Stimulated activated CD4-positive, alpha-beta T cell treated with anti-CD3 and anti-CD28 coated beads, Interleukin-15, amount 100 ng/mL, for 1 hour (primary cell): ENCODE results near the gene TAB3.

Experiments used
- DNase-seq, 2 donors: peaks; one replicate each; pipeline ENCODE4 v3.0.0-alpha.2; 2020; ENCODE audit warnings: low read depth in 1 of 2, low spot score in 1 of 2

Gene TAB3

GRCh38 chrX:30887721-30888120 is 1.3 kb downstream of the TAB3 start:
- DNase-seq: peak in 1 of 2 donors; percentile 35

- DNase-seq: no peak
Measured at GRCh38 chrX:30887288-30887687, 1.8 kb downstream of the TAB3 start.

DNA sequence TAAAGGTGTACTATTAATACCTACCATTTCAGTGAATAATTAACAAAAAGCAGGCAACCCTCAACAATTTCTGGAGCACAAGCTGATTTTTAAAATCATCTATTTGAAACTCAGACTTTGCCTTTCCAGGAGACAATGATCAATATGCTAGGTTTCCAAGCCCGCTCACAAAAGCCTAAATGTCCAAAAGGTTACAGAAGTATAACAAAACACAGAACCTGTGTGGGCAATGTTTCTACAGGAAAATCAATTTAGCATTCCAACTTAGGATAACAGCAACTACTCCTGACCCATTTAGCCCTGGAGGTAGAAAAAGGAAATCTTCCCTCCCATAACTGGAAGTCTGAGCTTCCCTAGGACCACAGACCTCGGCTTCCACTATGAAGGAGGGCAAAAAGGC is 3.9 kb downstream of the TAB3 start:
- no peak for DNase-seq

DNA sequence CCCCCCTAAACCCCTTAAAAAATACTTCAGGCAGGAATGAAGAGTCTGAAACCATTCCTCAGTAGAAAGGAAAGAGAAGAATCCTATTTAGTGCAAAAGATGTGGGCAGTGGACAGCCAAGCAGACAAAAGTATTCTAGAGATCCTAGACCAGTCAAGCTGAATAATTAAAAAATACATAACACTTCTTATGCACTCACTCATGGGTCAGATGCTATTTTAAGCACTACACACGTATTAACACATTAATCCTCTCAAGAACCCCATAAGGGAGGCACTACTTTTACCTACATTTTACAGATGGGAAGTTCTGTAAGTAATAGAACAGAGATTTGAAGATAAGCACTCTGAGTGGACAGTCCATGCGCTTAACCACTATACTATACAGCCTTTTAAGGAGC is 5.9 kb downstream of the TAB3 start:
- DNase-seq: no peak

DNA sequence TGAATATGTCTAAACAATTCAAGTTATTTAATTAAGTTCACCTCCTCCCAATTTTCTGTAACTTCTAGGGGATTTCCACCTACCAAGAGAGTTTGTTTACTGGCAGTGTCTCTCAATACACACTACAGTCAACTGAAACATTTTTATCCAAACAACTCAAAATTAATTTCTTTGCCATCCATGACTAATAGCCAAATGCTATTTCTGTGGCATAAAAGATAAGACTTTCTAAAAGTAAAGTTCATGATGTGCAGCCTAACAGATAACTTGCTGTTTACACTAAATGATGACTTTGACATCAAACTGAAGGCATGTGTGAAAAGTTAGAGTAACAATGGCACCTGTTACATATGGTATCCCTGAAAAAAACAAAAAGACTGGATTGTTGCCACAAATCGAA is 7.3 kb downstream of the TAB3 start:
- no peak for DNase-seq

GRCh38 chrX:30881390-30881789 is 7.7 kb downstream of the TAB3 start:
- DNase-seq: no peak

- no peak for DNase-seq
Measured at GRCh38 chrX:30880058-30880457, 9.0 kb downstream of the TAB3 start.

- DNase-seq: no peak
Measured at GRCh38 chrX:30876367-30876766, 12.7 kb downstream of the TAB3 start.

GRCh38 chrX:30875957-30876356 is 13.1 kb downstream of the TAB3 start:
- DNase-seq: no peak

GRCh38 chrX:30874851-30875250 is 14.2 kb downstream of the TAB3 start:
- no peak for DNase-seq

DNA sequence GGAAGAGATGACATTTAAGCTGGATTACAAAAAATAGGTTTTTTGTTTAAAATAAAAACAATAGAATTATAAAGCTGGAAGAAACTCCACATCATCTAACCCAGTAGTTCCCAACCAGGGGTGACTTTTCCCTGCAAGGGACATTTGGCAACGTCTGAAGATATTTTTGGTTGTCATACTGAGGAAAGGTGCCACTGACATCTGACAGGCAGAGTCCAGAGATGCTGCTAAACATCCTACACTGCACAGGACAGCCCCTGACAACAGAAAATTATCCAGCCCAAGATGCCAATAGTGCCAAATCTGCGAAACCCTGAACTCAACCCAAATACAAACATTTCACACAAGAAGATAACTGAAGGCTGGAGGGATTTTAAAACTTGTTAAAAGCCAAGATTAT is 18.5 kb downstream of the TAB3 start:
- DNase-seq: no peak

- no peak for DNase-seq
Measured at GRCh38 chrX:30865612-30866011, 23.4 kb downstream of the TAB3 start.

- DNase-seq: no peak
Measured at GRCh38 chrX:30865015-30865414, 24.0 kb downstream of the TAB3 start.

- DNase-seq: no peak
Measured at GRCh38 chrX:30864383-30864785, 24.7 kb downstream of the TAB3 start.

GRCh38 chrX:30863974-30864373 is 25.1 kb downstream of the TAB3 start:
- DNase-seq: no peak

DNA sequence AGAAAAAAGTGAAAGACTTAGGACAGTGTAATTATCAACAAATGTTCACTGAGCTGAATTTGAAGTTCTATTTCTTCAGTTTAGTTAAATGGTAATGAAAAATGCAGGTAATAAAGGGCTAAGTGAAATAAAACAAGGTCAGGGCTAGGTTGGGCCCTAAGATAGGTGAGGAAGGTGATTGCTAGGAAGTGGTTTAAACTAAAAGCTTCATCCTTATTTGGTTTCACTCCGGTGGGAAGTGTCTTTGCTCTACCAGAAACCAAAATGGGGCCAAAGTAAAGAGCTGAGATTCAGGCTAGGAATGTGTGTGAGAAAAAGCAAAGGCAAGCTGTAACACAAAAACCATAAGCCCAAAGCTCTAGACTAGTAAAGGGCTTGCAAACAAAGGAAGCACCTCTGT is 31.0 kb downstream of the TAB3 start:
- DNase-seq: no peak

DNA sequence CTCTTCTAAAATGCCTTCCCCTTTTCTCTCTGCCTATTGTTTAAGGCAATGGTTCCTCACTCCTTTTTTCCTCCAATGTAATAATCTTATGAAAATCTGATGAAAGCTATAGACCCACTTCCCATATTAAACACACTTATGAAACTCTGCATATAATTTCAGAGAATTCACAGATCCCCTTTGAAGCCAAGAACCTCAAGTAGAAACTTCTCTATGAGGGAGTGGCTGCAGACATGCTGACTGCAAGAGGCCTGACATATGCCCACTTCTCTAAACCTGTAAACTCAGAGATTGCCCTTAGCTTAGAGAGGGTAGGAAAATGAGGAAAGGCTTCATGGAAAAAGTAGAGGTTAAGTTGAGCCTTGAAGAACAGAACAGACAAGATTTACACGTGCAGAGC is 37.6 kb downstream of the TAB3 start:
- no peak for DNase-seq

GRCh38 chrX:30835373-30835772 is 53.7 kb downstream of the TAB3 start:
- no peak for DNase-seq

- DNase-seq: no peak
Measured at GRCh38 chrX:30833896-30834295, 55.2 kb downstream of the TAB3 start.

GRCh38 chrX:30831082-30831481 is 58.0 kb downstream of the TAB3 start:
- no peak for DNase-seq

- no peak for DNase-seq
Measured at GRCh38 chrX:30830326-30830943, 58.6 kb downstream of the TAB3 start.

DNA sequence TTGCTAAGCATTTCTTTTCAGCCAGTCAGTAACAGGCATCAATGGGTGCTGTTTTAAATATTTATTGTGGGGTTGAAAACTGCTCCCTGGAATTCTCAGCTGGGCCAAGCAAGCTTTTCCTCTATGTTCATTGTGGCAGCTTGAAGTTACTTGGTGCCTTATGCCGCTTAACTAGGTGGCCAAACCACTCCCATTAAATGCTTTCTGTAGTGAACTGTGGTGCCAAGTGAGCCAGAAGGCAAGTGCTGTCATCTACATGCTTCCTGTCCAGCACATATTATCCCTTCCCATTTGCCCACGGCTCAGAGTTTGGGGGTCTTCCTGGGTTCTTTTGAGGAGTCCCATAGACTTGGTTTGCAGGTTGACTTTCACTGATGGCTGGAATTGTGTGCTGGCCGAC is 64.8 kb downstream of the TAB3 start:
- no peak for DNase-seq

DNA sequence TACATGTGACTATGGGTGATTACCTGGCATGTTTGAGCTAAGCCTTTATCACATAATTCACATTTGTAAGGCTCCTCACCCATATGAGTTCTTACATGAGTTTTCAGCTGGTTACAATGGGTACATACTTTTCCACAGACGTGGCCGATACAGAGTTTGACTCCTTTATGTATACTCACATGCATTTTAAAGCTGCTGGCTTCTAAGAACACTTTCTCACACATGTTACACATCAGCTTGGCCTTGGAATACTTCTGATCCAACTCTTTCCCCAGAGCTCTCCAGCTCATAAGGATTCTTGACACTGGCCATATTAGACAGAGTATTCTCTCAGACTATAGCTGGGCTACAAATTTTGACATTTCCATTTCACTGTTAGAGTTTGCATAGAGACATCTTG is 66.3 kb downstream of the TAB3 start:
- DNase-seq: no peak
